Stimulated activated naive CD8-positive, alpha-beta T cell treated with anti-CD3 and anti-CD28 coated beads, Interleukin-15, Interleukin-2, amounts not matched to agents 100 ng/mL and 50 ng/mL, for 24 hours (primary cell): ENCODE data around the gene TMEM59L.

Experiments
- H3K27ac Mint-ChIP-seq: one replicate; pipeline ENCODE4 v1.8.0; 2021; ENCODE audit warnings: mild to moderate bottlenecking, mixed read lengths
- H3K27me3 Mint-ChIP-seq: one replicate; pipeline ENCODE4 v1.8.0; 2021; ENCODE audit warnings: mixed read lengths
- H3K36me3 Mint-ChIP-seq: one replicate; pipeline ENCODE4 v1.8.0; 2021; ENCODE audit warnings: low read depth, mixed read lengths
- H3K4me1 Mint-ChIP-seq: one replicate; pipeline ENCODE4 v1.8.0; 2021; ENCODE audit warnings: low read depth, mixed read lengths
- H3K4me3 Mint-ChIP-seq: one replicate; pipeline ENCODE4 v1.8.0; 2021; ENCODE audit warnings: mild to moderate bottlenecking, mixed read lengths
- H3K9me3 Mint-ChIP-seq: one replicate; pipeline ENCODE4 v1.8.0; 2021; ENCODE audit warnings: mixed read lengths

Gene TMEM59L

GRCh38 chr19:18662972-18663732 lies 50.5 kb downstream of the TMEM59L start:
- Mint-ChIP-seq H3K36me3 (peaks cover 7% of the 10 kb centered on the region), H3K4me1 (peaks cover 9% of the 10 kb centered on the region), H3K9me3 (no peaks in the 10 kb centered on the region), H3K27ac (no peak overlapping the region), H3K4me3 (no peak overlapping the region), H3K27me3 (no peaks in the 10 kb centered on the region)

GRCh38 chr19:18663940-18664530 lies 51.4 kb downstream of the TMEM59L start:
- H3K27ac Mint-ChIP-seq: no peak overlapping the region
- H3K9me3 Mint-ChIP-seq: no peaks in the 10 kb centered on the region
- H3K4me3 Mint-ChIP-seq: no peak overlapping the region
- H3K27me3 Mint-ChIP-seq: no peaks in the 10 kb centered on the region
- H3K4me1 Mint-ChIP-seq: peaks cover 9% of the 10 kb centered on the region
- peaks cover 8% of the 10 kb centered on the region for H3K36me3 Mint-ChIP-seq

GRCh38 chr19:18665771-18666202 lies 53.1 kb downstream of the TMEM59L start:
- Mint-ChIP-seq H3K27me3 (no peaks in the 10 kb centered on the region), H3K9me3 (no peaks in the 10 kb centered on the region), H3K4me3 (no peak overlapping the region), H3K4me1 (peaks cover 9% of the 10 kb centered on the region), H3K36me3 (peaks cover 15% of the 10 kb centered on the region), H3K27ac (no peak overlapping the region)

GRCh38 chr19:18666317-18666716 lies 53.6 kb downstream of the TMEM59L start:
- H3K4me1 Mint-ChIP-seq: peaks cover 7% of the 10 kb centered on the region
- no peaks in the 10 kb centered on the region for H3K27me3 Mint-ChIP-seq
- H3K9me3 Mint-ChIP-seq: no peaks in the 10 kb centered on the region
- no peak overlapping the region for H3K27ac Mint-ChIP-seq
- peaks cover 15% of the 10 kb centered on the region for H3K36me3 Mint-ChIP-seq
- H3K4me3 Mint-ChIP-seq: no peak overlapping the region

- Mint-ChIP-seq H3K27ac (no peak overlapping the region), H3K36me3 (peaks cover 15% of the 10 kb centered on the region), H3K9me3 (no peaks in the 10 kb centered on the region), H3K4me3 (no peak overlapping the region), H3K4me1 (peaks cover 5% of the 10 kb centered on the region), H3K27me3 (no peaks in the 10 kb centered on the region)
Measured at GRCh38 chr19:18666784-18667183, 54.1 kb downstream of the TMEM59L start.

GRCh38 chr19:18667531-18668251 lies 55.0 kb downstream of the TMEM59L start:
- Mint-ChIP-seq H3K4me1 (peaks cover 5% of the 10 kb centered on the region), H3K27me3 (no peaks in the 10 kb centered on the region), H3K36me3 (peaks cover 15% of the 10 kb centered on the region), H3K9me3 (no peaks in the 10 kb centered on the region), H3K27ac (no peak overlapping the region), H3K4me3 (no peak overlapping the region)

- Mint-ChIP-seq H3K4me3 (no peak overlapping the region), H3K9me3 (no peaks in the 10 kb centered on the region), H3K36me3 (peaks cover 15% of the 10 kb centered on the region), H3K27me3 (no peaks in the 10 kb centered on the region), H3K4me1 (peaks cover 5% of the 10 kb centered on the region), H3K27ac (no peak overlapping the region)
Measured at GRCh38 chr19:18668252-18668631, 55.6 kb downstream of the TMEM59L start.

GRCh38 chr19:18668744-18669523 lies 56.3 kb downstream of the TMEM59L start:
- no peaks in the 10 kb centered on the region for H3K27me3 Mint-ChIP-seq
- no peaks in the 10 kb centered on the region for H3K9me3 Mint-ChIP-seq
- peaks cover 15% of the 10 kb centered on the region for H3K36me3 Mint-ChIP-seq

GRCh38 chr19:18669524-18669817 lies 56.8 kb downstream of the TMEM59L start:
- peaks cover 15% of the 10 kb centered on the region for H3K36me3 Mint-ChIP-seq
- no peak overlapping the region for H3K4me3 Mint-ChIP-seq
- H3K4me1 Mint-ChIP-seq: no peaks in the 10 kb centered on the region
- H3K27ac Mint-ChIP-seq: no peak overlapping the region
- no peaks in the 10 kb centered on the region for H3K9me3 Mint-ChIP-seq
- H3K27me3 Mint-ChIP-seq: no peaks in the 10 kb centered on the region

More at GRCh38 chr19:18668744-18669523, 56.3 kb downstream of the TMEM59L start:
- Mint-ChIP-seq H3K27ac (no peak overlapping the region), H3K4me1 (peaks cover 2% of the 10 kb centered on the region), H3K4me3 (no peak overlapping the region)

GRCh38 chr19:18669883-18670282 lies 57.2 kb downstream of the TMEM59L start:
- no peaks in the 10 kb centered on the region for H3K9me3 Mint-ChIP-seq
- no peaks in the 10 kb centered on the region for H3K4me1 Mint-ChIP-seq
- no peak overlapping the region for H3K4me3 Mint-ChIP-seq
- H3K27me3 Mint-ChIP-seq: no peaks in the 10 kb centered on the region
- H3K36me3 Mint-ChIP-seq: peaks cover 15% of the 10 kb centered on the region
- H3K27ac Mint-ChIP-seq: peak overlapping the region; percentile 8

GRCh38 chr19:18670312-18670711 lies 57.6 kb downstream of the TMEM59L start:
- H3K27ac Mint-ChIP-seq: no peak overlapping the region
- no peaks in the 10 kb centered on the region for H3K27me3 Mint-ChIP-seq
- peaks cover 15% of the 10 kb centered on the region for H3K36me3 Mint-ChIP-seq
- H3K4me3 Mint-ChIP-seq: no peak overlapping the region
- no peaks in the 10 kb centered on the region for H3K4me1 Mint-ChIP-seq
- no peaks in the 10 kb centered on the region for H3K9me3 Mint-ChIP-seq
